ENCODE measurements around the gene HELT. TPM values are rescaled to one million over a fixed set of nuclear protein-coding genes. Genes with fewer than 3 reads are reported as not detected.
A peak's percentile ranks its signal among the peaks of the same experiment; 100 is the strongest.

HELT gene
- total and polyA plus RNA-seq, 2 experiments from 2014 or later = not detected

DNA sequence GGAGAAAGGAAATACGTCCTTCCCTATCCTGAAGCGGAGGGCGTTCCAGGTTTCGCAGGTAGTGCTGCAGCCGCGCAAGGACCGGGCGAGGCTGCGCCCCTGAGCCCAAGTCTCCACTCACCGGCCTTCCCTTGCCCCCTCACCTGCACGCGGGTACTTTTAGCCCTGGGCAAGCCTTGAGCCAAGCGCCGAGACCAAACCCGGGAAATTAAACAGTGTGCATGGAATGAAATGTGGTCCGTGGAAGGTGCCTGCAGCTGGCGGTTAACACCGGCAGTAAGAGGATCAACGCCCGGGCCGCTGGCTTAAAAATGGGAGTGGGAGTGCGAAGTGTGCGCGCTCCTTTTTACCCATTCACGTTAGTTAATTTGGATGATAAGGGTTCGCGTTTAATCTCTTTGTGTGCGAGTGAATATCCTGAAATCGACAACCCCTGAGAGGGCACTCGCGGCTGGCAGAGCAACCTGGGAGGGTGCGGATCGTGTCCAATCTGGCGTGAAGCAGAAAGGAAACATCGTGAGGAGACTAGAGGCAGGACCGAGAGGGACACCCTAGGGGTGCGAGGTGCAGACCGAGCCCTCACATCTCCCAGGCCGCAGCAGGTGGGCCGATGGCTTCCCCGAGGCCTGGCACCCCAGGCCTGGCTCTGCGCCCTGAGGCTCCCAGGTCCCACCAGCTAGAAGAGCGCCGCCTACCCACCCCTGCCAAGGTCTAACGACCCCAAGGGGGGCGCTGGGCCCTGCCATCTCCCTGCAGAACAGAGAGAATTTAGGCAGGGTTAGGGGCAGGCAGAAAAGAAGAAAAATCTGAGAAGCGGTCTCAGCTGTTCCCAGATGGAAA lies 2.0 kb upstream of the HELT start:
- Histone ChIP-seq H2AFZ (no peak overlapping the region), H4K20me1 (ENCODE audit: insufficient read depth, poor library complexity, severe bottlenecking) (no peaks in the 10 kb centered on the region), H3K4me3 (no peak overlapping the region), H3K79me2 (no peaks in the 10 kb centered on the region), H3K36me3 (replicated peaks; ENCODE audit: insufficient read depth, low read depth) (no peaks in the 10 kb centered on the region), H3K9me2 (replicated peaks; ENCODE audit: insufficient read depth) (no peaks in the 10 kb centered on the region), H3K9me3 (ENCODE audit: low read depth) (no peaks in the 10 kb centered on the region), H3K27me3 (peaks cover 97% of the 10 kb centered on the region), H3K4me1 (ENCODE audit: insufficient read depth) (peaks cover 2% of the 10 kb centered on the region), H3K27ac (no peak overlapping the region), H3K4me2 (no peak overlapping the region)
- no peak for DNase-seq (ENCODE audit: low spot score)
- 4% methylated on average over 47 of the region's 47 CpGs for WGBS (ENCODE audit: low lambda C conversion rate, missing lambda C conversion rate)
- TF ChIP-seq EZH2phosphoT487 (IDR thresholded peaks at IDR 0.05; ENCODE audit: low read depth, severe bottlenecking, unreplicated experiment) (peak; percentile 62), CTCF (IDR thresholded peaks at IDR 0.05; ENCODE audit: poor library complexity) (no peak), EZH2 (IDR thresholded peaks at IDR 0.05; ENCODE audit: borderline replicate concordance) (peak; percentile 79)

GRCh38 chr4:185016946-185017758 lies 1.1 kb upstream of the HELT start:
- H3K4me3 ChIP-seq = no peak overlapping the region
- H3K9me2 ChIP-seq (replicated peaks; ENCODE audit: insufficient read depth) = no peaks in the 10 kb centered on the region
- H3K27ac ChIP-seq = no peak overlapping the region
- H2AFZ ChIP-seq = no peak overlapping the region
- no peaks in the 10 kb centered on the region for H3K79me2 ChIP-seq
- DNase-seq (ENCODE audit: low spot score) = no peak
- peaks cover 99% of the 10 kb centered on the region for H3K27me3 ChIP-seq
- WGBS (ENCODE audit: low lambda C conversion rate, missing lambda C conversion rate) = 3% methylated on average over 24 of the region's 34 CpGs
- H3K36me3 ChIP-seq (replicated peaks; ENCODE audit: insufficient read depth, low read depth) = no peaks in the 10 kb centered on the region
- no peak overlapping the region for H3K4me2 ChIP-seq
- H3K4me1 ChIP-seq (ENCODE audit: insufficient read depth) = peaks cover 2% of the 10 kb centered on the region
- no peaks in the 10 kb centered on the region for H3K9me3 ChIP-seq (ENCODE audit: low read depth)
- no peaks in the 10 kb centered on the region for H4K20me1 ChIP-seq (ENCODE audit: insufficient read depth, poor library complexity, severe bottlenecking)
- peak; percentile 35 for TF ChIP-seq EZH2phosphoT487 (IDR thresholded peaks at IDR 0.05; ENCODE audit: low read depth, severe bottlenecking, unreplicated experiment)
- no peak for TF ChIP-seq EZH2 (IDR thresholded peaks at IDR 0.05; ENCODE audit: borderline replicate concordance)

DNA sequence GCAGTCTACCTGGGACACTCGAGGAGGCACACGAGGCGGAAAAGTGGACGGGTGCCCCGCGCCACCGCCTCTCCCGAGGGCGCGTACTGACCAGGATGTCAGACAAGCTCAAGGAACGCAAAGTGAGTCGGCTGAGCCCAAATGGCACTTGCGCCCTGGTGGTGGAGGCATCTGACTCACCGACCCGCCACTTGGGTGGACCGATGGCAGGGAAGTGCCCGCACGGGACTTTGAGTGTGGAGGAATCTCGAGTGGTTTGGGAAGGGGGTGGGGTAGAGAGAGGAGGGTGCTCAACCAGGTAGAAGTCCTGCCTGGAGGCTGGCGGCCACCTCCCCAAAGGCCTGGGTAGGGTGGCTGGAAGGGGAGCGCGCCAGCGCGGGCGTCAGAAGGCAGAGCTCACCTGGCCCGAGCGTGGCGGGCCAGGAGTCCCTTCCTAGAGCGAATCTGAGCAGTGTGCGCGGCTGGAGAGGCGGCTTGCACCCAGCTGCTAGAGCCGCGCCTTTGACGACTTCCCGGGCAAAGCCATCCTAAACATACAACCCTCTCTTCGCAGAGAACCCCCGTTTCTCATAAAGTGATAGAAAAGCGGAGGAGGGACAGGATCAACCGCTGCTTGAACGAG lies 655 bp downstream of the HELT start:
- no peaks in the 10 kb centered on the region for H3K79me2 ChIP-seq
- H3K4me3 ChIP-seq = no peak overlapping the region
- no peaks in the 10 kb centered on the region for H3K9me2 ChIP-seq (replicated peaks; ENCODE audit: insufficient read depth)
- WGBS (ENCODE audit: low lambda C conversion rate, missing lambda C conversion rate) = 4% methylated on average over 37 of the region's 41 CpGs
- H2AFZ ChIP-seq = no peak overlapping the region
- no peak overlapping the region for H3K27ac ChIP-seq
- peaks cover 100% of the 10 kb centered on the region for H3K27me3 ChIP-seq
- no peaks in the 10 kb centered on the region for H3K36me3 ChIP-seq (replicated peaks; ENCODE audit: insufficient read depth, low read depth)
- TF ChIP-seq EZH2 (IDR thresholded peaks at IDR 0.05; ENCODE audit: borderline replicate concordance) (peak; percentile 0), EZH2phosphoT487 (IDR thresholded peaks at IDR 0.05; ENCODE audit: low read depth, severe bottlenecking, unreplicated experiment) (no peak), CTCF (IDR thresholded peaks at IDR 0.05; ENCODE audit: poor library complexity) (no peak)
- H3K4me1 ChIP-seq (ENCODE audit: insufficient read depth) = peaks cover 2% of the 10 kb centered on the region
- H3K9me3 ChIP-seq (ENCODE audit: low read depth) = no peaks in the 10 kb centered on the region
- H4K20me1 ChIP-seq (ENCODE audit: insufficient read depth, poor library complexity, severe bottlenecking) = no peaks in the 10 kb centered on the region
- peak overlapping the region; percentile 69 for H3K4me2 ChIP-seq
- no peak for DNase-seq (ENCODE audit: low spot score)
